SKM-1 (cell line): ENCODE results near the gene PHACTR1.

Experiments used
- DNase-seq: peaks from one replicate; lab custom pipeline; 2025; ENCODE audit not compliant: unreplicated experiment; lab: John Stamatoyannopoulos, UW

The PHACTR1 gene

DNA sequence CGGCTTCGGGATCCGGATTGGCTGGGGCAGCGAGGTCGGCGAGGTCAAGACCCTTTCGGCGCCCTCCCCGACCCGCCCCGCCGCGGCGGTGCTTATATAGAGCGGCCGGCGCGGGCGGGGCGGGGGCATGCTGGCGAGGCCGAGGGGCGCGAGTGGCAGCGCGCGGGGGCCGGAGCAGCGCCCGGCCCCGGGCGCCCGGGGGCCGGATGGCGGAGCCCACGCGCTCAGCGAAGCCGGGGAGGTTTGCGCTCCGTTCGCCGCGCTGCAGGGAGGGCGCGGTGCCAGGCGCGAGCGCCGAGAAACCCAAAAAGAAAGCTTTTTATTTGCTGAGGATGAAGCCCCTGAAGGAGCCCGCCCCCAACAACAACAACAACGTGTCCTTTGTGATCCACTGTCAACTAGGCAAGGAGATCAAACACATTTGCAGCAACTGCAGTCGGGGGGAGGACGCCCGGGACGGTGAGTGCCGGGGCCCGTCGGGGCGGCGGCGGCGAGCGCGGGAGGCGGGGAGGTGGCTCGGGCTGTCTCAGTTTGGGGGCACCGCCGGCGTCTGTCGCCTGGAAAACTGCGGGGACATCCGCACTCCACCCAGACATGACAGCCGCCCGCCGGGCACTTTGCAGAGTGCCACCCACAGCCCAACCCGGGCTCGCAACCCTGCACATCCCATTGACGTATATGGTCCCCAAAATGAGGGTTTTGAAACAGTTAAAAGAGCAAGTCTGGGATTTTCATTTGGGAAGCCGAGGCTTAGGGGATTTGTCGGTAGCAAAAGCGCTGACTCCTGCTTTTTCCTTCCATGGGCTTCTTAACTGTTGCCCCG, 297.3 kb downstream of the PHACTR1 start:
- DNase-seq: no peak

DNA sequence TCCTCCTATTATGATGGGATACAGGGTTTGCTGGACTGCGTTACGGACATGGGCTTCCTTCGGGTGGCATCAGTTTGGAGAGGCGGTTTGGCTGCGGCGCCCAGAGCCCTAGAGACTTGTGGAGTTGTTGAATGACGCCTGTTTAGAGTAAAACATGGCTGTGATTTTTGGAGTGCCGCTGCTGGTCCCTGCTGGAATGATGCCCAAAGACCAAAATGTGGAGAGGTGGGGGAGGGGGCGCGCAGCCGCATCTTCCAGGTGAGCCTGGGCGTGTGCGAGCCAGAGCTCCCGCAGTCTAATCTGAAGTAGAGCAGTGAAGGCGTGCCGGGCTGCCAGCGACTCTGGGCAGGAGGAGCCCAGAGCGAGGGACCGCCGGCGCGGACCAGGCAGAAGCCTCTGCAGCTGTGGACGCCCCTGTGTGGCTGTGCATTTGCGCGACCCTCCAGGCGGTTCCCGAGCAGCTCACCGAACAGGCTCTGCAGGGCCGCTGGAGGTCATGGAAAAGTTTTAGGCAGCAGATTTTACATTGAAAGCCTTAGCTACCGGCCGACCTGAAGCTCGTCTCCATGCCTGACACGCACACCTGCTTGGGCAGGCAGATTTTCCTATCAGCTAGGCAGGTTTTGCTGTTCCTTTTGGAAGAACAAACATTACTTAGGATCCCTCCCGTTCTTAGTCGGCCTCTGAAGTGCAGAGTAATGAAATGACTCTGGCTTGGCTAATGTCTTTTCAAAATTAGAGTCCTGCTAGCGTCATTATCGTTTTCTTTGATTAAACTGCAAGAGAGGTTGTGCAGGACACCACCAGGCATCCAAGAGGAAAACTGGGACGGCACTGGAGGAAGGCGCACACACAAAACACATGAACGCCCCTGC, 298.2 kb downstream of the PHACTR1 start:
- no peak for DNase-seq

DNA sequence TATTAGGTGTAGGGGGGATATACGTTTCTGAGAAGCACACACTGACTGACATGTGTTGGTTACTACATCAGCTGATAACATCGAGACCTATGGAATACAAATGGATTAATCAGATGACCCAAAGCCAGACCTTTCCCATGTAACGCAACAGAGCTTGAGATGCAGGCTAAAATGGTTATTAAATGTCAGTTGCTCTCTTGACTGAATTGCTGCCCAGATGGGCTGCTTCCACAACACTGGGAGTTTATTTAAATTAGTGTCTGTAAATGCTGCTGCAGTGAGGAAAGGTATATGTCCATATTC, 298.8 kb downstream of the PHACTR1 start:
- DNase-seq: no peak

DNA sequence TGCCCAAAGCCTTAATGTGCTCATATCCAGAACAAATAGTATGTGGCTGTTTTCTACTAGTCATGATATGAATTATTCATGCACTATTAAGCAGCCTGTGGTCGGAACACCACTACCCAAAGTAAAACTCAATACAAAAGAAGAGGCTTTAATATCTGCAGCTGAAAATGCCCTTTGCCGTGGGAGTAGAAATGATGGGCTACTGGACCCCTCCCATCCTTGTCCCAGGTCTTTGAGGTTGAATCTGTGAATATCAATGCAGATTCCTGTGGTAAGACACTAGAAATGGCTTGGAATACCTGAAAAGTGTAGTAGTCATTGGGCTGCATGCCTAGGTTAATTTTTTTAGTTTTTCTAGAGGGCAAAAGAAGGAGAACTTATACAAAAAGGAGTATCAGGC, 308.0 kb downstream of the PHACTR1 start:
- DNase-seq: no peak

DNA sequence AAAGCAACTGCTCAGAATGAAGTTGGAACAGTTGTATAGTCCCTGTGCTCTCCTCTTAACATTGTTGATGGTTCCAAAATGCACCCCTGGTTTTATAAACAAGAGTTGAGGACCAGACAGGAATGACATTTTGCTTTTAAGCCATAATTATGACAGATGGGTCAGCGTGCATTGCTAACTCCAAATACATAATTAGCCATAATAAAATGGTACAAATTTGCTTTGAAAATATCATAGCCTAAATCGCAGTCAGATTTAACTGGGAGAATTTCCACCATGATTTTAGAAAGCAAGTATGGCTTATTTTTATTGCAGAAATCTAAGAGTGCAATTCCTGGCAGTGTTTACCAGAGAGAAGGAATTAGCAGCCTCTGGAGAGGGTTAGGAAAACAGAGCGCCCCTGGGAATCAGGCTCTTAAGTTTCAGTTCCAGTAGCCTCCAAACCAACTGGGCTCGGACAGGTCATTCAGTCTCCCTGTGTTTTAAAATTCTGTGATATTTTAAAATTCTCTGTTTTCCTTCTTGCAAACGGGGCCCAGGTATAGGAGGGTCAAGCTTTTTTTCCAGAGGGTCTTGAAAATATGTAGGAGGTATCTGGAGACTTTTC, 309.4 kb downstream of the PHACTR1 start:
- no peak for DNase-seq

DNA sequence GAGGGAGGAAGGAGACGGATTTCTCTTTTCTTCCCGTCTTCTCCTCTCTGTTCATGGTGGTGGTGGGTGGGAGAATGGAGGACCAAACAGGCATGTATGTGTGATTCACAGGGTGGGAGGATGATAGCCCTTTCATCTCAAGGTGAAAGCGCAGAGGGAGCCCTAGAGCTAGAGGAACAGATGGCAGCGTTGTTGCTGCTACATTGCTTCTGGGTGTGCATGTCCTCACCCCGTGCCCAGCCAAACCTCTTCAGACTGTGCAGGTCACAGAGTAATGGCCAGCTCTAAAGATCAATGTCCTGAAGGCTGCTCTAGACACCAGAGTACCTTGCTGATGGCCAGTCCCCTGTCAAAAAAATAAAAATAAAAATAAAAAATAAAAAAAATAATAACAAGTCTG, 310.0 kb downstream of the PHACTR1 start:
- no peak for DNase-seq

DNA sequence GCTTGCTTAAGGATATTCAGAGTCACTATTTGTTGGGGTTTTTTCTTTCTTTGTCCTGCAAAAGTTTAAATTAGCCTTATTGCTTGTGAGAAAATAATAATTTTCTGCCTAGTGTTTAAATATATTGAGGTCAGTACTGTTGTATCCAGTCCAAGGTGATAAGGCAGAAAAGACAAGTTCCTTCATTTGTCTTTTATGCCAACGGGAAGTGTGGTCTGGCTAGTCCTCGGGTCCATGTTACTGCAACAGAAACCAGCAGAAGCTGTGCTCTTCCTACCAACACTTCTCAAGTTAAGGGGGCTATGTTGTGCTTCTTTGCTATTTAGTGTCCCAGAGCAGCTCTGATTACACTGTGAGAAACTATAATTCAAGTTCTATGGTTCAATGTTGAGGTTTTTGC, 310.6 kb downstream of the PHACTR1 start:
- no peak for DNase-seq

DNA sequence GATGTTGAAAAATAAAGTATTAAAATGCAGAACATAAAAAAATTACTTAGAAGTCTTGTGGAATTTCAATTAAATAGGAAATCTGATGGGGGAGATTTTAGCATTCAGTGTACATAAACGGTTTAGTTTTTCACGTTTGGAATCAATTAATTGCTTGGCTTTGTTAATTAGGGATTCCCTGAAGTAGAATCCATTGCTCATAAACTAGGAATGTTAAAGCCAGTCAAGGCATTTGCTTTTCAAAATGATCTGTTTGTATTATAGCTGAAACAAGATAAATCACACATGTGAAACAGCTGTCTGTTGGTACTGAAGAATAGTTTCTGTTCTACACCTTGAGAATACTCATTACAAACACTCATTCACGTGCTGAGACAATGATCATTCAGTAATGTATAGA, 313.8 kb downstream of the PHACTR1 start:
- DNase-seq: no peak

DNA sequence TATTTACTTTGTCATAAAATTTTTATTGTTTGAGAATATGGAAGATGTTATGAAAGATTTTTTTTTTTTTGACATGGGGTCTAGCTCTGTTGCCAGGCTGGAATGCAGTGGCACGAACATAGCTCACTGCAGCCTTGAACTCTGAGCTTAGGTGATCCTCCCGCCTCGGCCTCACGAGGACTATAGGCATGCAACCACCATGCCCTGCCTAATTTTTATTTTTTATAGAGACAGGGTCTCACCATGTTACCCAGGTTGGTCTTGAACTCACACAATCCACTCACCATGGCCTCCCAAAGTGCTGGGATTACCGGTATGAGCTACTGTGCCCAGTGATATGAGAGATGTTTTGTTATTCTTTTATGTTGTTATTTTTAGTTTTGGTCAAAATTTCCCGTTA, 316.0 kb downstream of the PHACTR1 start:
- no peak for DNase-seq

DNA sequence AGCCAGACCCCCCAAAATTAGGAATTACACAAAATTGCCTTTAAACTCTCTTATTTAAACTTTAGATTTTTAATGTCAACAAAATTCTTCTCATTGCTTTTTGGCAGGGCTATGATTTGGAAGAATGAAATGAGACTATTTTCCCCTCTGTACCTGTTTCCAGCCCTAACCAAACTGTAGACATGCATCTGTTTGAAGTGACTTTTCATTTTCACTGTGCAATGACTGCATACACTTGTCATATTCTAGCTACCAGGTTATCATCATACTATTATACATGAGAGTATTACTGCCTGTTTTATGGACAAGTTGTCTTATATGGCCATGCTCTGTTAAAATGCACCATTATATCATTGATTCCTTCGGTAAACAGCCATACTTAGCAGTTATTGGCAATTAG, 316.6 kb downstream of the PHACTR1 start:
- no peak for DNase-seq

DNA sequence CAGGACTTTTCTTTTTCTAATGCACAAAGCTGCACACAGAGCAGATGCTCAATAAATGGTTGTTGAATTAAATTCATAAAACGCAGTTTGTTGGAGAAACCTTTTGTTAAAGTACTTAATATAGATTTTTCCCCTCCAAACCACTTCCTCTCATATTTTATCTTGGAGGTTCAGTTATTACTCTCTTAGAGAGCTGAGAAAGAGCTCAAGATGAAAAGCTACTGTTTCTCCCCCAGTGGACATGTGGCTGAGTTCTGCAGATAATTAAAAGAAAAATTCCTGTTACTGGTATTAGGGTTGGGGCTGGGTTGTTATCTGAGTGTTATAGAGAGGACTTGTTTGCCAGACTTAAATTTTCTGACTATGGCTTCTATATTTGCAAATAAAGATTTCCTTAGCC, 317.7 kb downstream of the PHACTR1 start:
- DNase-seq: no peak

DNA sequence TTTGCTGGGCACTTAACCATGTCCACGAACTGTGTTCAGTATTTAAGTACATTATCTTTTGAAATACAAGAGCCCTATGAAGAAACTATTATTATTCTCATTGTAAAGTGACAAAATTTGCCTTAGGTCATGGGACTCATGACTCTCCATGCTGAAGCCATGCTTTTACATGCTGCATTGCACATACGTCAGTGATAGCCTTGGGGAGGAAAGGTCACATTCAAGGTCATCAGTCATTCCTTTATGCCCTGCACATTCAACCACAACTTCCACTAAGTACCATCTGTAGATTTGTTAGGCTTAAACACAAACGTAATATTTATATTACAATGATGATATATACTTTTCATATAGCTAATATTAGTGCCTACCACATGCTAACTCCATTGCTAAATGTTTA, 319.0 kb downstream of the PHACTR1 start:
- no peak for DNase-seq

DNA sequence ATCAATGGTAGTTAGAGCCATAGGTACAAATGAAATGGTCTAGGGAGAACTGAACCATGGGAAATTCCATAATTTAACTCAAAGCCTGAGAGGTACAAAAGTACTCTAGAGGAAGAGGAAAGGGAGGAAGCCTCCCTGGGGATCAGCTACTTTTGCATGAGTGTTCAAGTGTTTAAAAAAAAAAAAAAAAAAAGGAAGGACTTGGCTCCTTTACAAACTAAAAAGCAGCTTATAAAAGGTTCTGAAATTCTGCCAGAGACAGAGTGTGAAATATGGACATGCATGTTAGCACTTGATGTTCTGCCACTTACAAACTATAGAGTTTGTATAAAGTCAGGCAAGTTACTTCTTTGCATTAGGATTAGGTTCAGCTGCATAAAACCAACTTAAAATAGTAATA, 321.7 kb downstream of the PHACTR1 start:
- no peak for DNase-seq

DNA sequence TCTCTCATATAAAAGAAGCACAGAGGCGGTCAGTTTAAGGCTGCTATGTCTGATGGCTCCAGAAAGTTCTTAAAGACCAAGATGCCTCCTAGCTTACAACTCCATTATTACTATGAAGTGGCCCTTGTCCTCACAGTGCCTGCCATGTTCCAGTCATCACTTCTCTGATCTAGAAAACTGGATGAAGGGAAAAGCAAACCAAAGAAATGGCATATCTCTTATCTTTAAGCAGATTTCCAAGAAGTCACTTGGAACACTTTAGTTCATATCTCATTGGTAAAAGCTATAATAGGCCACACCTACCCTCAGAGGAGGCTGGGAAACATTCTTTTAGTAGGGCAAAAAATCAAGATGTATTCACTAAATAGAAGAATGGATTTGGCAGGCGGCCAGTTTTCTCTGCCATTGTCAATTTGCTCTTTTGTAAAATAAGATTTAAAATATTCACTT, 322.2 kb downstream of the PHACTR1 start:
- DNase-seq: no peak

DNA sequence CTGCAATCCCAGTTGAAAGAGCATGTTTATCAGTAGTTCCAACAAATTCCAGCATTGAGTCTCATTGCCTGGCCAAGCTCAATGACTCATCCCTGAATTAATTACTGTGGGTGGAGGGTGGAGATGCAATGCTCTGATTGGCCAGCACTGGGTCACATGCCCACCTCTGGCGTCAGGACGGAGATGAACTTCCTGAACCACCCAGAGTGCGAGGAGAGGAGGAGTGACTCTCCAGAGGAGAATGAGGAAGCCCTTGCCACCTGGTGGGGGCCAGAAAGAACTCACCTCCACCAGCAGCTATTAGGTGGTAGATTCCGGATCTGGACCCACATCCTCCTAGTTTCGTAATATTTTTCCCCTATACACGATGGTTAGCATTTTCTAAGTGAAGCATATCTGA, 327.8 kb downstream of the PHACTR1 start:
- DNase-seq: no peak

DNA sequence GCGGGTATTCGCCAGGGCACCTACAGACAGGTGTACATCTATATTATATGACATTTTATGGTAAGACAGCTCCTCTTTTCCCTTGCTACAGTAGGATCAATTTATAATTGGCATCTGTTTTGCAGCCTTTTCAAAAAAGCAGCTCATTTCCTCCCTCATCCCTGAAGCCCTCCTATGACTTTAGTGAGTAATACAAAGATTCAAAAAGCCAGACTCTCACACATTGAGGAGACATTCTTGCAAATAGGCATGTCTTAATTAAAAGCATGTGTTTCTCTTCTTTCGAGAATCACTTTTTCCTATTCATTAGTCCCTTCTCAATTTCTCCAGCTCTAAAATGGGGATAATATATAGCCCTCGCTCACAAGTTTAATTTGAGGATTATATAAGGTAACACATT, 328.3 kb downstream of the PHACTR1 start:
- no peak for DNase-seq

DNA sequence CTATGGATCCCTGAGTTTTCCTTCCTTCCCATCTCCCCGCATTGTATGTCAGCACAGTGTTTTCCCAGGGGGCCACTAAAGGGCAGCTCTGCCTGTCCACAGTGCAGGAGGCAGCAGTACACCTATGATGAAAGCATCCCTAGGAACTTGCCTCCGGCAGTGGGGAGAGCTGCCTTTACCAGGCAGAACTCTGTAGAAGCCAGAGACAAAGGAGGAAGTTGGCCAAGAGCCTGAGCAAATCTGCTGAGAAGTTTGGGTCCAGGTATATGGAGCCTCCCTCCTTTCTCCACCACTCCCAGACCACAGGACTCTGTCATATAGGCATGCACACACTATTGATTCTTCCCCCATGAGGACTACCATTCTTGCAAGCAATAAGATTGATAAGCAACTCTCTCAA, 329.1 kb downstream of the PHACTR1 start:
- DNase-seq: no peak

DNA sequence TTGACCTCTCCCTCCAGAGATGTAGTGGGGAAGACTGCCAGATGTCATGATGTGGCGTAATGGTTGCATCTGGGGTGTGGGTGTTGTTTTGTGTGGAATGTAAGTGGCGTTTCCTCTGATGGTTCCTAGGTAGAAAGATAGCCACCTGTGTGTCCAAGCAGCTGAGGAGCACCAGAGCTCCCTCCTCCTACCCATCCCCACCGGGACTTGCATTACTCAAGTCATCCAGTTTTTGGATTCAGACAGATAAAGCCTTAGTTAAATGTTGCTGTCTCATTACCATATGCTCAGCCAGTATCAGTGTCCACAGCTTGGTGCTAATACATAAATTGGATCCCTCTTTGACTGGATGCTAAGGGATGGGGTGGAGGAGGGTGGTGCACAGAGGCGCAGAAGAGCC, 329.5 kb downstream of the PHACTR1 start:
- no peak for DNase-seq

DNA sequence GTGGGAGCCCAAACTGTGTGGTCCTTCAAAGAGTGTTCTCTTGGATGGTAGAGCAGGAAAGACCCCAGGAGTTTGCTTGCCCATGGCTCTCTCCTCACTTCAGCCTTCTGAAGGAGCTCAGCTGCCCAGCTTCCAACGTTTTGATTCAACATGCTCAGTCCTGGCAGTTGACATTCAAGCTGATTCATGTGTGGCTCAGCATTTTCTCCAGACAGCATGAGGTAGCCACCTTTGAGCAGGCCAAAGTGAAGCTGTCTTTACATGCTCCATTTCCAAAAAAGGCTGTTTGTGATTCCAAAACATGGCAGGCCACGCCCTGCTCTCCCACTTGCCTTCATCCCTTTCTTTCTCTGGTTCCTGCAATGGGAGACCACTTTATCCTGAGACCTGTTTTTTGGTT, 331.5 kb downstream of the PHACTR1 start:
- no peak for DNase-seq

DNA sequence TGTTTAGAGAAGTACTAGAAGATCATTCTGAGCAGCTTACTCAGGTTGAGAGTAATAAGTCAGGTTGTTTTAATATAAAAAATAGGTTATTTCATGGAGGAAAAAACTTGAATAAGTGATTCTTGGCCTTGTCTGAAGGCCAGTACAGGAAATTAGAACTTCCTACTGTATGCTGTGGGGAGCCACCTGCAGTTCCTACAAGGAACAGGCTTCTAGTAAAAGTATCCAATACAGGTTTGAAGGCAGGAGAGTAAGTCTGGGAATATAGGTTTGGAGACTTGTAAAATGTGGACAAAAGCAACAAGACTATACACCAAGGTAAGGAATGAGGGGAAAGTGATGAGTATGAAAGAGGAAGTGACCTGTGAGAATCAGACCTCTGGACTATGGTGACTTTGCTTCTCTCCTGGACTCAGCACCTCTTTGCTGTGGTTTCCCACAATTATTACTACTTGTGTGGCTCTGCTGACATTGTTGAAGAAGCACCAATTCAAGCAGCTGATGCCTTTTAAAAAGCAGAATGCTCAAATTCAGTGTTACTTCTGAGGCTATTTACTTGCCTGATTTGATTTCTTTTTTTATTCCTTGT, 333.2 kb downstream of the PHACTR1 start:
- DNase-seq: no peak

DNA sequence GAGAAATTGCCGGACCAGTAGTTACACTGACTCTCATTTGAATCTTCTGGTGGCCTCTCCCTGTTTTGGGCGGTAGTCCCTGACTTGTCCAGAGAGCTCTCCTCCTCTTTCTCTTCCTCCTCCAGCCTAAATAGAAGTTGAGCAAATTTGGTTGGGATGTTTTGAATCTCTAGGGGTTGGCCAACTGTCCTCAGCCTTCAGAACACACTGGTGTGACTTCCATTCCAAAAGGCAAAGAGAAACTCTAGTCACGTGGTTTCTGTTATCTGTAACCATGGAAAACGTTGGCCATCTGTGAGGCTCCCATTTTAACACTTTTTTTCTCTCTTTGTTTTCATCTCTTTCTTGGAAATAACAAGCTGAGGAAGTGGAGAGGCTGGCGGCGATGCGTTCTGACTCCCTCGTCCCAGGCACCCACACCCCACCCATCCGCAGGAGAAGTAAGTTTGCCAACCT, 336.5 kb downstream of the PHACTR1 start:
- DNase-seq: no peak

DNA sequence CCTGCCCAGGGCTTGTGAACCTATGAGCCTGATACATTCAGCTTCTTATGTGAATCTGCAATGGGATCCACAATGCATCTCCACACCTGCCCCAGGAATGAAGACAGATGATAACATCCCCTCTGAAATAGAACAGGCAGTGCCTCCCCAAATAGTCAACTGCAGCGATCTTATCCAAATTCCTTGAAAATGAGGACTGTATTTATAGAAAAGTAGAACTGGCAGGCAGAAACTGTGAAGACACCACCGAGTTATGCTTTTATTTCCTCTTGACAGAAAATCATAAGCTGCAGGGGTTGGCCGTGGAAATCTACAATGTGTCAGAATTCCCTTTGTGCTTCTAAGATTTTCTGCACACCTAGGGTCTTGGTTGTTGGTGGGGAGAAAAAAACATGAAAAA, 341.5 kb downstream of the PHACTR1 start:
- no peak for DNase-seq
